Measurements from ENCODE around the gene INTU. TPM values are rescaled to one million over a fixed set of nuclear protein-coding genes. Genes with fewer than 3 reads are reported as not detected.
"Not testable (repeated sequence)": the region's sequence is repeated elsewhere in the genome, so short reads cannot be mapped to it uniquely, and the experiment has no call there.

The INTU gene
- total and polyA plus RNA-seq, 4 donors: 0.30 to 1.7 (median 1.1) TPM

DNA sequence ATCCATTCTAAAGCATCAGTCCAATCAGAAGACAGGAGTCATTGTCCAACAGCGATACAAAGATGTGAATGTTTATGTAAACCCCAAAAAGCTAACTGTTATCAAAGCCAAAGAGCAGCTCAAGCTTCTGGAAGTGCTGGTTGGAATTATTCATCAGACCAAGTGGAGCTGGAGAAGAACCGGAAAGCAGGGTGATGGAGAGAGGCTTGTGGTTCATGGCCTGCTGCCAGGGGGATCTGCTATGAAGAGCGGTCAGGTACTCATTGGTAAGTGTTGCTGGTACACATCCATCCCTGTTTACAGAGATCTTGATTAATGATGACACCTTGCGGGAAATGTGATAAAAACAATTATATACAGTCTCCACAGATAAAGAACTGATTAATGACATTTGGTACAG lies 11.0 kb downstream of the INTU start:
- no peak overlapping the region for H3K4me3 ChIP-seq (ENCODE audit: low read depth in 1 of 3, low read length in 3 of 3)
- DNase-seq (ENCODE audit: low spot score): no peak
- H3K9me3 ChIP-seq (ENCODE audit: control insufficient read depth in 4 of 4, low read length in 3 of 4): peaks cover 0 to 4% (median 0%) of the 10 kb centered on the region in 4 donors
- no peak overlapping the region for H3K9ac ChIP-seq (ENCODE audit: low read depth in 1 of 2, low read length in 2 of 2)
- H3K27ac ChIP-seq (ENCODE audit: low read depth in 1 of 2, low read length in 2 of 2): no peak overlapping the region
- no peaks in the 10 kb centered on the region for H3K27me3 ChIP-seq (ENCODE audit: control insufficient read depth in 4 of 4, insufficient read depth in 4 of 4, low read length in 3 of 4)
- TF ChIP-seq RXRA (IDR thresholded peaks at IDR 0.05): no peak
- no peak for TF ChIP-seq GABPA (IDR thresholded peaks at IDR 0.05 in 1 of 2, conservative IDR thresholded peaks at IDR 0.05 in 1 of 2)
- no peak for TF ChIP-seq HNF4G (IDR thresholded peaks at IDR 0.05)
- H3K36me3 ChIP-seq (ENCODE audit: control insufficient read depth in 4 of 4, insufficient read depth in 3 of 4, low read depth in 1 of 4, low read length in 3 of 4): peaks cover 0 to 1% (median 0%) of the 10 kb centered on the region in 4 donors
- H3K4me1 ChIP-seq (ENCODE audit: control insufficient read depth in 4 of 4, insufficient read depth in 4 of 4, low read length in 3 of 4): no peaks in the 10 kb centered on the region
- WGBS: 97% methylated on average over 4 of the region's 4 CpGs

DNA sequence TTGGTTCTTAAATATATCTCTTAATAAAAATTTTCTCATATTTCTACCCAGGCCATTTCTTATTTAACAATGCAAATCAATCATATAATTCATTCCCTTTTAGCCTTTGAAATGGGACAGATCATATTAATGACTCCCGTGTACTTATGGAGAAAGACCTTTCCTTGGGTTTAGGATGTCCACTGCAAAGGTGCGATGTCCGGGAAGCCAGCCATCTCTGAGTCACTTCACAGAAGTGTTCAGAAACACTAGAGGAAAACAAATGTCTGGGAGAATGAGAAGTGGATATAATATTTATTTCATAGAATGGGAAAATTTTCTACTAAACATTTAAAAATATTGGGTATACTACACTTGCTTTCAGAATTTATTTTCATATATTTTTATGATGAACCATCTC lies 15.3 kb downstream of the INTU start:
- Histone ChIP-seq H3K4me1 (ENCODE audit: control insufficient read depth in 4 of 4, insufficient read depth in 4 of 4, low read length in 3 of 4) (no peaks in the 10 kb centered on the region), H3K27me3 (ENCODE audit: control insufficient read depth in 4 of 4, insufficient read depth in 4 of 4, low read length in 3 of 4) (no peaks in the 10 kb centered on the region), H3K36me3 (ENCODE audit: control insufficient read depth in 4 of 4, insufficient read depth in 3 of 4, low read depth in 1 of 4, low read length in 3 of 4) (peaks cover 0 to 1% (median 0%) of the 10 kb centered on the region in 4 donors), H3K27ac (ENCODE audit: low read depth in 1 of 2, low read length in 2 of 2) (no peak overlapping the region), H3K4me3 (ENCODE audit: low read depth in 1 of 3, low read length in 3 of 3) (no peak overlapping the region), H3K9ac (ENCODE audit: low read depth in 1 of 2, low read length in 2 of 2) (no peak overlapping the region), H3K9me3 (ENCODE audit: control insufficient read depth in 4 of 4, low read length in 3 of 4) (peaks cover 0 to 4% (median 0%) of the 10 kb centered on the region in 4 donors)
- TF ChIP-seq RXRA (IDR thresholded peaks at IDR 0.05) (no peak), YY1 (IDR thresholded peaks at IDR 0.05) (no peak), HNF4G (IDR thresholded peaks at IDR 0.05) (no peak), FOXA1 (IDR thresholded peaks at IDR 0.05) (no peak)
- TF ChIP-seq, protein P1, sequence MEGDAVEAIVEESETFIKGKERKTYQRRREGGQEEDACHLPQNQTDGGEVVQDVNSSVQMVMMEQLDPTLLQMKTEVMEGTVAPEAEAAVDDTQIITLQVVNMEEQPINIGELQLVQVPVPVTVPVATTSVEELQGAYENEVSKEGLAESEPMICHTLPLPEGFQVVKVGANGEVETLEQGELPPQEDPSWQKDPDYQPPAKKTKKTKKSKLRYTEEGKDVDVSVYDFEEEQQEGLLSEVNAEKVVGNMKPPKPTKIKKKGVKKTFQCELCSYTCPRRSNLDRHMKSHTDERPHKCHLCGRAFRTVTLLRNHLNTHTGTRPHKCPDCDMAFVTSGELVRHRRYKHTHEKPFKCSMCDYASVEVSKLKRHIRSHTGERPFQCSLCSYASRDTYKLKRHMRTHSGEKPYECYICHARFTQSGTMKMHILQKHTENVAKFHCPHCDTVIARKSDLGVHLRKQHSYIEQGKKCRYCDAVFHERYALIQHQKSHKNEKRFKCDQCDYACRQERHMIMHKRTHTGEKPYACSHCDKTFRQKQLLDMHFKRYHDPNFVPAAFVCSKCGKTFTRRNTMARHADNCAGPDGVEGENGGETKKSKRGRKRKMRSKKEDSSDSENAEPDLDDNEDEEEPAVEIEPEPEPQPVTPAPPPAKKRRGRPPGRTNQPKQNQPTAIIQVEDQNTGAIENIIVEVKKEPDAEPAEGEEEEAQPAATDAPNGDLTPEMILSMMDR (IDR thresholded peaks at IDR 0.05; ENCODE audit: low read depth, low read length, missing input control): no peak
- WGBS: 96% methylated on average over 3 of the region's 3 CpGs
- no peak for DNase-seq (ENCODE audit: low spot score)

DNA sequence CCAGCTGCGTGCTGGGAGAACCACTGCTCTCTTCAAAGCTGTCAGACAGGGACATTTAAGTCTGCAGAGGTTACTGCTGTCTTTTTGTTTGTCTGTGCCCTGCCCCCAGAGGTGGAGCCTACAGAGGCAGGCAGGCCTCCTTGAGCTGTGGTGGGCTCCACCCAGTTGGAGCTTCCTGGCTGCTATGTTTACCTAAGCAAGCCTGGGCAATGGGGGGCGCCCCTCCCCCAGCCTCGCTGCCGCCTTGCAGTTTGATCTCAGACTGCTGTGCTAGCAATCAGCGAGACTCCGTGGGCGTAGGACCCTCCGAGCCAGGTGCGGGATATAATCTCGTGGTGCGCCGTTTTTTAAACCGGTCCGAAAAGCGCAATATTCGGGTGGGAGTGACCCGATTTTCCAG lies 22.8 kb downstream of the INTU start:
- DNase-seq (ENCODE audit: low spot score); H3K36me3 ChIP-seq (ENCODE audit: control insufficient read depth in 4 of 4, insufficient read depth in 3 of 4, low read depth in 1 of 4, low read length in 3 of 4); H3K4me1 ChIP-seq (ENCODE audit: control insufficient read depth in 4 of 4, insufficient read depth in 4 of 4, low read length in 3 of 4); H3K9ac ChIP-seq (ENCODE audit: low read depth in 1 of 2, low read length in 2 of 2); H3K9me3 ChIP-seq (ENCODE audit: control insufficient read depth in 4 of 4, low read length in 3 of 4); H3K27ac ChIP-seq (ENCODE audit: low read depth in 1 of 2, low read length in 2 of 2); H3K27me3 ChIP-seq (ENCODE audit: control insufficient read depth in 4 of 4, insufficient read depth in 4 of 4, low read length in 3 of 4); H3K4me3 ChIP-seq (ENCODE audit: low read depth in 1 of 3, low read length in 3 of 3): not testable (repeated sequence)
- 91% methylated on average over 3 of the region's 17 CpGs for WGBS

DNA sequence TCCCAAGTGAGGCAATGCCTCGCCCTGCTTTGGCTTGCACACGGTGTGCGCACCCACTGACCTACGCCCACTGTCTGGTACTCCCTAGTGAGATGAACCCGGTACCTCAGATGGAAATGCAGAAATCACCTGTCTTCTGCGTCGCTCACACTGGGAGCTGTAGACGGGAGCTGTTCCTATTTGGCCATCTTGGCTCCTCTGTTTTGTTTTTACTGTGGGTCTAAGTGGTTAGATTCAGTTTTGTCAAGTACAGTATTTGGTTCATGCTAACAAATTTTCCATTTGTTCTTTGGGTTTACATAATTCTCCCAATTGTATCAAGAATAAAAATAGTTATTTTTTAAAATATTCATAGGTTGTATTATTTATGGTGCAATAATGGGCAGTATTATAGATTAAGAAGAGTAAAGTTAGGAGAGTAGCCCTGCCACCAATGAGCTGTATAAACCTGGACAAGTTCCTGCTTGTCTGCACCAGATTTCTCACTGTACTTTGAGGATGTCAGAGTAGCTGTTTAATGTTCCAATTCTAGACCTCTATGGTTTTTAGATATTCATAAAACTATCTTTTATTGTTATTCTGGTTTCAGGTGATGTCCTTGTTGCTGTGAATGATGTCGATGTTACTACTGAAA lies 23.4 kb downstream of the INTU start:
- Histone ChIP-seq H3K27me3 (ENCODE audit: control insufficient read depth in 4 of 4, insufficient read depth in 4 of 4, low read length in 3 of 4) (no peaks in the 10 kb centered on the region), H3K36me3 (ENCODE audit: control insufficient read depth in 4 of 4, insufficient read depth in 3 of 4, low read depth in 1 of 4, low read length in 3 of 4) (no peaks in the 10 kb centered on the region), H3K4me1 (ENCODE audit: control insufficient read depth in 4 of 4, insufficient read depth in 4 of 4, low read length in 3 of 4) (no peaks in the 10 kb centered on the region), H3K9me3 (ENCODE audit: control insufficient read depth in 4 of 4, low read length in 3 of 4) (no peaks in the 10 kb centered on the region), H3K4me3 (ENCODE audit: low read depth in 1 of 3, low read length in 3 of 3) (no peak overlapping the region), H3K27ac (ENCODE audit: low read depth in 1 of 2, low read length in 2 of 2) (no peak overlapping the region), H3K9ac (ENCODE audit: low read depth in 1 of 2, low read length in 2 of 2) (no peak overlapping the region)
- TF ChIP-seq RXRA (IDR thresholded peaks at IDR 0.05) (no peak), FOXA1 (IDR thresholded peaks at IDR 0.05) (no peak)
- whole genome bisulfite sequencing: 87% methylated on average over 9 of the region's 9 CpGs
- no peak for DNase-seq (ENCODE audit: low spot score)
